ENCODE data around the gene MBTD1. TPM values are rescaled to one million over a fixed set of nuclear protein-coding genes. Genes with fewer than 3 reads are reported as not detected.
A peak's percentile ranks its signal among the peaks of the same experiment; 100 is the strongest.

Gene MBTD1
- total RNA-seq, 1 donor from 2014 or later: 15.2 TPM

DNA sequence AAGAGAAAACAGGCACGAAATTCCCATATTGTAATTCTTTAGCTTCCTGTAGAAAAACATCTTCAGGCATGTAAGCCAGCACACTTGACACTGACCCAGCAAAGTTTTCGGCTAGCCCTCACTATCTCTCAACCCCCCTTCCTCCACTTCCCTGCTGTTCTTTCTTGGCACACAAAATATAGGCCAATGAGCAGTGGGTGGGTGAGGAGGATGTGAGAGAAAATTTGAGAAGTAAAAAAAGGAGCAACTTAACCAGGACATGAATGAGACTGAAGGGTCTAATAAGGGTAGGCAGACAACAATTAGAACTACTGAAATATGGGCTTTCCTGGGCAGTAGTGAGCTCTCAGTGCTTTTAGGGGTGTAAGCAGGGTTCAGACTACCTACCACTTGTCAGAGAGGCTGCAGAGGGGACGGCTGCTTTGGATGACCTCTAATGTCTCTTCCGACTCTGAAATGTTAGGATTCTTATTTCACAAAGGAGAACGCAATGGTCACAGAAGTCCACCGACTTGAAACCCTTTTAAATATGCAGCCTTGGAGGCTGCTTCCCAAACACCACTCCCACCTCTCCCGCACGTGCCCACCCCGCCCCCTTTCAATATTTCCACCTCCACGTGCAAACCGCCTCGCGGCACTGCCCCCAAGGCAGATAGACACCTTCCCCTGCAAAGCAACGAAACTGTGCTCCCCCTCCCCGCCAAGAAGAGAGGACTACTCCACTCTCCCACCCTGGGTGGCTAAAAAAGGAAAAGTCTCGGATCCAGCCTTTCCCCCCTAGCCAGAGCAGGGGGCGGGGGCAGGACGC is 889 bp downstream of the MBTD1 start:
- Histone ChIP-seq H3K9me3 (no peaks in the 10 kb centered on the region), H3K27ac (peak overlapping the region; percentile 98), H3K27me3 (ENCODE audit: low read depth) (no peaks in the 10 kb centered on the region), H3K4me1 (peaks cover 56% of the 10 kb centered on the region), H3K36me3 (peaks cover 26% of the 10 kb centered on the region), H3K4me3 (peak overlapping the region; percentile 95)
- DNase-seq: no peak
- TF ChIP-seq, protein P1, sequence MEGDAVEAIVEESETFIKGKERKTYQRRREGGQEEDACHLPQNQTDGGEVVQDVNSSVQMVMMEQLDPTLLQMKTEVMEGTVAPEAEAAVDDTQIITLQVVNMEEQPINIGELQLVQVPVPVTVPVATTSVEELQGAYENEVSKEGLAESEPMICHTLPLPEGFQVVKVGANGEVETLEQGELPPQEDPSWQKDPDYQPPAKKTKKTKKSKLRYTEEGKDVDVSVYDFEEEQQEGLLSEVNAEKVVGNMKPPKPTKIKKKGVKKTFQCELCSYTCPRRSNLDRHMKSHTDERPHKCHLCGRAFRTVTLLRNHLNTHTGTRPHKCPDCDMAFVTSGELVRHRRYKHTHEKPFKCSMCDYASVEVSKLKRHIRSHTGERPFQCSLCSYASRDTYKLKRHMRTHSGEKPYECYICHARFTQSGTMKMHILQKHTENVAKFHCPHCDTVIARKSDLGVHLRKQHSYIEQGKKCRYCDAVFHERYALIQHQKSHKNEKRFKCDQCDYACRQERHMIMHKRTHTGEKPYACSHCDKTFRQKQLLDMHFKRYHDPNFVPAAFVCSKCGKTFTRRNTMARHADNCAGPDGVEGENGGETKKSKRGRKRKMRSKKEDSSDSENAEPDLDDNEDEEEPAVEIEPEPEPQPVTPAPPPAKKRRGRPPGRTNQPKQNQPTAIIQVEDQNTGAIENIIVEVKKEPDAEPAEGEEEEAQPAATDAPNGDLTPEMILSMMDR (IDR thresholded peaks at IDR 0.05): no peak
- no peak for ATAC-seq
- intact Hi-C loops (cut with DNase I): no loop called here

DNA sequence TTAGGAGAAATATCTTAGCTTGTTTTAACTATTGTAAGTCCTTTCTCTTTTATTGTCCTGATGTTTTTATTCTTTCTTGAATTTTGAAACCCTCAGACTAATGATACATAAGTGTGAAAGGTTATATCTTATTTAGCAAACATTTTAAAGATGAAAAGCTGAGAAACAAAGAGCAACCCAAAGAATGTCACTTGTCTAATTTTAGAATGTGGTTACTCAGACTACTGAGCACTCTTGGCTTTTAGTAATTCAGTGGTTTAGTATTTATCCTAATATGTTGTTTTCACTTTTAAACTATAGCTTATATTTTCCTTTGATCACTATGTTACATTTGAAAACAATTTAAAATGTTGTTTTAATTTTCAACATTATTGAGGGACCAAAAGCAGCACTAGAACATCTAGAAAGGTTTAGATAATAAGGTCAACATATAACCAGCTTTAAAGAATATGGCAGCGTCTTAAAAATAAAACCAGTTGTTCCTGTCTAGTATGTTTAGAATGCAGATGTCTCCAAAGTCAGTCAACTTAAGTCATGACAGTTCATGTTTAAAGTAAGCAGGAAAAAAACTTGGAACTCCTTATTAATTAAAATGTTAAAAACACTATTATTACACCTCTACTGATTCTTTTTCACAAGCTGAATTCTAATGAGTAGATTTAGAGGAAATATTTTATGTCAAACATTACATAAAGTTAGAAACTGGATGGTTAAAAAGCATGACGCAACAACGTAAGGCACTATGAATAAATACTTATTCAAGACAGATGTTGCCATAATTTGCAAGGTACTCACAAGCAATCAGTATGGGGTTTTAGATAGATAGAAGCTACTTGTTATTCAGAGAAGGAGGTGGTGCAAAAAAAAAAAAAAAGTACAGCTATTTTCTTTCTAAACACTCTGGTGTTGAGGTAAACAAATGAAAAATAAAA is 2.4 kb downstream of the MBTD1 start:
- H3K4me1 ChIP-seq: peaks cover 47% of the 10 kb centered on the region
- intact Hi-C loops (cut with DNase I): no loop called here

DNA sequence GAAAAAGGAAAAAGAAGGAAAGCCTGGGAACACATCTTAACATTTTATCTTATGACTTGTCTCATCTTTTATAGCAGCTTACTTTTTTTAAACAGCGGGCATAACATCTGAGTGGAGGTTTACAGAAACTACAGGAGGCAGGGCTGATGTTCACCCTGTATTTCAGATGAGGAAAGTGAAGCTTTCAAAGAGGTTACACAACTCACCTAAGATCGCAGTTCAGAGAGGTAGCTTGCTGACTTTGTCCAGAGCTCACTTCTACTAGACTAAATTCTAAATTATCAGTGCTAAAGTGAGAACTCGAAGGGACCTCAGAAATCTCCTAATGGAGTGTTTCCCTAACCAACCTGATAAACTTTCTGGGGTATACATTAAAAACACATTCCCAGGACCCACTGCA is 3.7 kb downstream of the MBTD1 start:
- H3K4me1 ChIP-seq: peaks cover 36% of the 10 kb centered on the region
- H3K4me3 ChIP-seq: no peak overlapping the region
- intact Hi-C loops (cut with DNase I): no loop called here
- H3K36me3 ChIP-seq: peaks cover 26% of the 10 kb centered on the region
- no peaks in the 10 kb centered on the region for H3K9me3 ChIP-seq
- DNase-seq (no peak), ATAC-seq (no peak)
- TF ChIP-seq, protein P1 (IDR thresholded peaks at IDR 0.05): no peak
- no peak overlapping the region for H3K27ac ChIP-seq
- H3K27me3 ChIP-seq (ENCODE audit: low read depth): no peaks in the 10 kb centered on the region

More for the DNA sequence above, 2.4 kb downstream of the MBTD1 start:
- TF ChIP-seq, protein P1 (IDR thresholded peaks at IDR 0.05): no peak
- peaks cover 23% of the 10 kb centered on the region for H3K36me3 ChIP-seq
- ATAC-seq (no peak), DNase-seq (no peak)
- no peaks in the 10 kb centered on the region for H3K9me3 ChIP-seq
- no peak overlapping the region for H3K27ac ChIP-seq
- H3K27me3 ChIP-seq (ENCODE audit: low read depth): no peaks in the 10 kb centered on the region
- no peak overlapping the region for H3K4me3 ChIP-seq

DNA sequence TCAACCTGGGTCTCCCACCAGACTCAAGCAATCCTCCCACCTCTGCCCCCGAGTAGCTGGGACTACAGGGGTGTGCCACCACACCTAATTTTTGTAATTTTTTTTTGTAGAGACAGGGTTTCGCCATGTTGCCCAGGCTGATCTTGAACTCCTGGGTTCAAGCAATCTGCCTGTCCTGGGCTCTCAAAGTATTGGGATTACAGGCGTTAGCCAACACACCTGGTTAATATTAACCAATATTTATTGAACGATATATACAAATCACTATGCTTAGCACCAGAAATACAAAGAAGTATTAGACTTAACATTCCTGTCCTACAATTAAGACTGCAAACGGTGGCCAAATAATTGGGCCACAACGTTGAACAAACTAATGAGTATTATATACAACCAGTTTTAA is 4.2 kb downstream of the MBTD1 start:
- no peak overlapping the region for H3K27ac ChIP-seq
- TF ChIP-seq, protein P1 (IDR thresholded peaks at IDR 0.05): no peak
- no peaks in the 10 kb centered on the region for H3K27me3 ChIP-seq (ENCODE audit: low read depth)
- intact Hi-C loops (cut with DNase I): no loop called here
- peaks cover 26% of the 10 kb centered on the region for H3K36me3 ChIP-seq
- DNase-seq (no peak), ATAC-seq (no peak)
- H3K4me1 ChIP-seq: peaks cover 36% of the 10 kb centered on the region
- no peaks in the 10 kb centered on the region for H3K9me3 ChIP-seq
- H3K4me3 ChIP-seq: no peak overlapping the region

DNA sequence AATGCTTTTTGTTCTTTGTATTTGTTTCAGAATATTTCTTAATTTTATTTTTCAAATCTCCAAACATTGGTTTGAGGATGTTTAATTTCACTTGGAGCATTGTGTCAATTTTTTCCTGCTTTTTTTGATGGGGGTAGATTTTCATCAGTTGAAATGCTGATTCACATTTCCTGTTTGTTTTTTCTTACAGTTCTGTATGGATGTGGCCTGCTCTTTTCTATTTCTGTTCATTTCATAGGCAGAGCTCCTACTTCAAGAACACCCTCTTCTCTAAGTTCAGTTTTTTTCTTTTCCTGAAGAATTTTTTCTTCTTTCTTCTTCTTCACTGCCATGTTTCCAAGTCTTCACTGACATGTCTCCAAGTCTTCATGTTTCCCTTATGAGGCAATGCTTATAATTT is 8.8 kb downstream of the MBTD1 start:
- Histone ChIP-seq H3K27ac (no peak overlapping the region), H3K4me1 (peaks cover 7% of the 10 kb centered on the region), H3K9me3 (no peaks in the 10 kb centered on the region), H3K36me3 (peaks cover 23% of the 10 kb centered on the region), H3K27me3 (ENCODE audit: low read depth) (no peaks in the 10 kb centered on the region), H3K4me3 (no peak overlapping the region)
- DNase-seq (no peak), ATAC-seq (no peak)
- intact Hi-C loops (cut with DNase I): no loop called here
- TF ChIP-seq, protein P1 (IDR thresholded peaks at IDR 0.05): no peak

Measured in lower lobe of right lung (tissue), 2 donors.